Prostate gland (tissue), 2 donors: ENCODE data around the gene DYRK2.

Experiments
- CTCF ChIP-seq, 4 experiments: fragments of 200-600 bp in 2 of 4; fragments of 450-650 bp in 2 of 4; sonication (generic) in 2 of 4; IDR thresholded peaks; 1 replicate in 3 of 4; 2 replicates in 1 of 4; pipeline ENCODE4 v1.5.1; 2016 to 2019; ENCODE audit warnings: antibody characterized with exemption in 4 of 4, mild to moderate bottlenecking in 2 of 4, moderate library complexity in 2 of 4
- POLR2A ChIP-seq: fragments of 450-650 bp; IDR thresholded peaks from one replicate; pipeline ENCODE4 v1.6.1; 2016; ENCODE audit warnings: antibody characterized with exemption, mild to moderate bottlenecking
- POLR2AphosphoS5 ChIP-seq: sonication (generic); formaldehyde crosslinking; IDR thresholded peaks from one replicate; pipeline ENCODE4 v1.6.1; 2017; ENCODE audit warnings: antibody characterized with exemption

GRCh38 chr12:67649570-67650387 lies 1.2 kb downstream of the DYRK2 start:
- no peak for TF ChIP-seq CTCF (IDR thresholded peaks at IDR 0.05)
- no peak for TF ChIP-seq POLR2A
- TF ChIP-seq POLR2AphosphoS5: no peak
